OCI-LY7 (cell line): Measurements from ENCODE around the gene RHOT1. TPM values are rescaled to one million over a fixed set of nuclear protein-coding genes. Genes with fewer than 3 reads are reported as not detected.

Source experiments
- BruUV-seq: library from RNA; stranded (reverse); fragments of 400-500 nt; replicated peaks from 2 replicates; lab custom pipeline; 2021; lab: Mats Ljungman, UMichigan
- CTCF ChIA-PET: fragments of 300-600 bp; sonication (Branson Sonifier 250); formaldehyde crosslinking; loops from one replicate; lab custom pipeline; 2022; ENCODE audit warnings: antibody characterized with exemption; ENCODE audit not compliant: unreplicated experiment; lab: Charles Lee
- POLR2A ChIA-PET: fragments of 300-600 bp; sonication (Branson Sonifier 250); formaldehyde crosslinking; loops from one replicate; lab custom pipeline; 2022; ENCODE audit warnings: antibody characterized with exemption; lab: Charles Lee
- DNase-seq: peaks from one replicate; pipeline ENCODE4 v3.0.0-alpha.2; 2015; ENCODE audit warnings: low spot score
- H2AFZ ChIP-seq: fragments of 200-600 bp; sonication (generic), shearing (Covaris generic); 2 replicates; pipeline ENCODE4 v1.6.1; 2014; ENCODE audit warnings: mild to moderate bottlenecking, antibody characterized with exemption, low read length, moderate library complexity
- H3K27ac ChIP-seq: fragments of 200-600 bp; sonication (generic); 2 replicates; pipeline ENCODE4 v1.5.1; 2014; ENCODE audit warnings: mixed run types, low read depth, mild to moderate bottlenecking, moderate library complexity, low read length, inconsistent platforms; ENCODE audit not compliant: poor library complexity, severe bottlenecking
- H3K36me3 ChIP-seq: fragments of 200-600 bp; sonication (generic); 2 replicates; pipeline ENCODE4 v1.6.1; 2014; ENCODE audit warnings: mild to moderate bottlenecking, antibody characterized with exemption, low read length, moderate library complexity, mixed read lengths; ENCODE audit not compliant: insufficient read depth
- H3K4me1 ChIP-seq: fragments of 200-600 bp; sonication (generic); 2 replicates; pipeline ENCODE4 v1.5.1; 2014; ENCODE audit warnings: mild to moderate bottlenecking, low read length; ENCODE audit not compliant: insufficient read depth, poor library complexity, severe bottlenecking
- H3K4me2 ChIP-seq: fragments of 200-600 bp; sonication (generic); 2 replicates; pipeline ENCODE4 v1.6.1; 2014; ENCODE audit warnings: mild to moderate bottlenecking, low read length
- H3K4me3 ChIP-seq: fragments of 200-600 bp; sonication (generic); 2 replicates; pipeline ENCODE4 v1.5.1; 2014; ENCODE audit warnings: mild to moderate bottlenecking, low read depth, low read length; ENCODE audit not compliant: poor library complexity, severe bottlenecking
- H3K79me2 ChIP-seq: fragments of 200-600 bp; sonication (generic); 2 replicates; pipeline ENCODE4 v1.6.1; 2016; ENCODE audit warnings: low read depth, mild to moderate bottlenecking, low read length, moderate library complexity, mixed read lengths; ENCODE audit not compliant: insufficient read depth
- H3K9me2 ChIP-seq: fragments of 200-600 bp; sonication (generic); 2 replicates; pipeline ENCODE4 v1.6.1; 2016; ENCODE audit warnings: mild to moderate bottlenecking, low read length, mixed read lengths; ENCODE audit not compliant: insufficient read depth
- H3K9me3 ChIP-seq: fragments of 200-600 bp; sonication (generic); 2 replicates; pipeline ENCODE4 v1.6.1; 2014; ENCODE audit warnings: mild to moderate bottlenecking, mixed run types, low read length, mixed read lengths
- H4K20me1 ChIP-seq: fragments of 200-600 bp; sonication (generic); 2 replicates; pipeline ENCODE4 v1.6.1; 2014; ENCODE audit warnings: mild to moderate bottlenecking, antibody characterized with exemption, low read length, moderate library complexity, mixed read lengths; ENCODE audit not compliant: insufficient read depth
- CTCF ChIP-seq: fragments of 200-600 bp; sonication (generic); conservative IDR thresholded peaks from 2 replicates; pipeline ENCODE4 v1.5.1; 2014; ENCODE audit warnings: mild to moderate bottlenecking, antibody characterized with exemption, low read length, moderate library complexity, mixed read lengths
- EZH2phosphoT487 ChIP-seq: fragments of 200-600 bp; sonication (generic); IDR thresholded peaks from 2 replicates; pipeline ENCODE4 v1.6.1; 2018; ENCODE audit warnings: low read depth, borderline replicate concordance, mild to moderate bottlenecking, mixed run types, antibody characterized with exemption, low read length, moderate library complexity, mixed read lengths
- intact Hi-C: fragments of 100-400 bp; cut with micrococcal nuclease; formaldehyde crosslinking; loops from one replicate; pipeline ENCODE4 v1.10.0; 2022; ENCODE audit not compliant: unreplicated experiment
- total RNA-seq, 2 experiments: library from RNA; depleted of rRNA in 1 of 2; stranded (reverse); fragments of >200 nt in 1 of 2; shearing (Covaris generic) in 1 of 2; gene quantifications; 2 replicates each; pipeline ENCODE4 v1.2.3, GENCODE V29; 2014 to 2022

Gene RHOT1
- total RNA-seq, 2 experiments from 2014 or later: 19.4 to 24.2 TPM

- H3K4me2 ChIP-seq: no peak overlapping the region
- no peaks in the 10 kb centered on the region for H3K4me1 ChIP-seq
- no TSS peak for BruUV-seq
- ChIA-PET POLR2A (interaction anchor here (0.5 kb wide), 1 partner anchor 21 kb away, joined by 4 read pairs; no protein-coding TSS in a partner anchor), CTCF (no interaction called here)
- no peaks in the 10 kb centered on the region for H3K79me2 ChIP-seq
- H3K9me2 ChIP-seq: no peaks in the 10 kb centered on the region
- TF ChIP-seq EZH2phosphoT487 (no peak), CTCF (no peak)
- H3K4me3 ChIP-seq: no peak overlapping the region
- no peak overlapping the region for H2AFZ ChIP-seq
- H3K9me3 ChIP-seq: no peaks in the 10 kb centered on the region
- intact Hi-C loops: no loop called here
- H3K27ac ChIP-seq: no peak overlapping the region
- no peak for DNase-seq
- H4K20me1 ChIP-seq: no peaks in the 10 kb centered on the region
- H3K36me3 ChIP-seq: peaks cover 50% of the 10 kb centered on the region
These were observed 14.4 kb downstream of the RHOT1 start for GRCh38 chr17:32156656-32157055.

DNA sequence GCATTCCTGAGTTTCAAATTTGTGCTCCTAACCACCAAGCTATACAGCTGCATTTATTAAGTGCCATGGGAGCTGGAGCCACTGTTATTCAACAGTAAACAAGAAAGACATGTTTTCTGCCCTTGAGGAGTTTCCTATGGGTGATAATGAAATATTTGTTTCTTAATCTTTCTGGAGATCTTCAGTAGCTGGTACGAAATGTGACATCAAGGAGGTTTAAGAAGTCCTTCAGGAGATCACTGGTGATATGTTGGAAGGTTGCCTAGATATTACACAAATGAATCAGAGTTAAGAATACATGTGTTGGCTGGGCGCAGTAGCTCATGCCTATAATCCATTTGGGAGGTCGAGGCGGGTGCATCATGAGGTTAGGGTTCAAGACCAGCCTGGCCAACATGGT is 14.9 kb downstream of the RHOT1 start:
- no peak for DNase-seq
- H3K9me2 ChIP-seq: no peaks in the 10 kb centered on the region
- no peak overlapping the region for H2AFZ ChIP-seq
- H3K36me3 ChIP-seq: peaks cover 53% of the 10 kb centered on the region
- TF ChIP-seq EZH2phosphoT487 (no peak), CTCF (no peak)
- no peaks in the 10 kb centered on the region for H3K79me2 ChIP-seq
- BruUV-seq: no TSS peak
- no peaks in the 10 kb centered on the region for H3K4me1 ChIP-seq
- intact Hi-C loops: no loop called here
- ChIA-PET CTCF (no interaction called here), POLR2A (no interaction called here)
- no peak overlapping the region for H3K4me2 ChIP-seq
- no peaks in the 10 kb centered on the region for H3K9me3 ChIP-seq
- H3K4me3 ChIP-seq: no peak overlapping the region
- no peak overlapping the region for H3K27ac ChIP-seq
- H4K20me1 ChIP-seq: no peaks in the 10 kb centered on the region

DNA sequence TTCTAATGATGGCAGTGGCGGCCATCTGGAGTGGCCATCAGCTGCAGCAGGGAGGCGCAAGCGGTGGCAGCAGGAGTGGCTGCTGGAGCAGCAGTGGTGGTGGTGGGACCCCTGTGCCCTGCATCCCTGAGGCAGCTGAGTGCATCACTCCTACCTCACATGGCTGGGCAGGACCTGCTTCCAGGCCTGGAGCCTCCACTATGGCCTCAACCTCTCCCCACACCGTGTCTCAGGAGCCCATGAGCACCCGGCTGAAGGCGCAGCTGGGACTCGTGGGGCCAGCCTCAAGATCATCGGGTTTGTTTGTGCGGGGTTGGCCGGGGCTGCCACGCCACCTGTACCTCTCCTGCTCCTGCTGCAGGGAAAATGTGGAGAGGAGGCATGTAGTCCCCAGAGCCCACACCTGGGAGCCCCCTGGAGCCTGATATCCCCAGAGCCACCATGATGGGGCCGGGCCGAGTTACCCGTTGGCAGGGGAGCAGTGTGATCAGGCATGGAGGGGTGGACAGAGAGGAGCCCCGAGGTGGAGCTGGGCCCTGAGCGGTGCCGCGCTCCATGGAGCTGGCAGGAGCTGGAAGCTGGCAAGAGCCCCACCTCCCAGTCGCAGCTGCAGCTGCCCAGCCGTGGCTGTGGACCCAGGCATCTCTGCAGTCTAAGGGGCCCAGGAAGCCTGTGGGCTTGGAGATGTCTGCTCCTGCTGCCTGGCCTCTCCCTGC is 16.7 kb downstream of the RHOT1 start:
- no peak for DNase-seq
- H3K9me2 ChIP-seq: no peaks in the 10 kb centered on the region
- H3K4me3 ChIP-seq: no peak overlapping the region
- no peaks in the 10 kb centered on the region for H4K20me1 ChIP-seq
- no peaks in the 10 kb centered on the region for H3K9me3 ChIP-seq
- H3K4me1 ChIP-seq: no peaks in the 10 kb centered on the region
- no peaks in the 10 kb centered on the region for H3K79me2 ChIP-seq
- intact Hi-C loops: no loop called here
- BruUV-seq: no TSS peak
- TF ChIP-seq CTCF (no peak), EZH2phosphoT487 (no peak)
- ChIA-PET POLR2A (no interaction called here), CTCF (no interaction called here)
- no peak overlapping the region for H3K4me2 ChIP-seq
- H3K36me3 ChIP-seq: peaks cover 35% of the 10 kb centered on the region
- H2AFZ ChIP-seq: no peak overlapping the region
- no peak overlapping the region for H3K27ac ChIP-seq
